HCEC 1CT (cell line): Measurements from ENCODE around the gene ERP27.
A peak's percentile ranks its signal among the peaks of the same experiment; 100 is the strongest.

Source experiments
- DNase-seq: peaks from one replicate; pipeline ENCODE4 v3.0.0-alpha.2; 2017

Gene ERP27

GRCh38 chr12:14934511-14934910, 3.8 kb downstream of the ERP27 start:
- DNase-seq = no peak

GRCh38 chr12:14931791-14932560, 6.4 kb downstream of the ERP27 start:
- no peak for DNase-seq

GRCh38 chr12:14931359-14931758, 7.0 kb downstream of the ERP27 start:
- DNase-seq = no peak

GRCh38 chr12:14930299-14930698, 8.0 kb downstream of the ERP27 start:
- no peak for DNase-seq

GRCh38 chr12:14928931-14929330, 9.4 kb downstream of the ERP27 start:
- DNase-seq = no peak

- no peak for DNase-seq
Measured at GRCh38 chr12:14927267-14927666, 11.1 kb downstream of the ERP27 start.

GRCh38 chr12:14924541-14924940, 13.8 kb downstream of the ERP27 start:
- DNase-seq = no peak

- no peak for DNase-seq
Measured at GRCh38 chr12:14923944-14924343, 14.4 kb downstream of the ERP27 start.

- DNase-seq = no peak
Measured at GRCh38 chr12:14921218-14921617, 17.1 kb downstream of the ERP27 start.

GRCh38 chr12:14920475-14921126, 17.7 kb downstream of the ERP27 start:
- DNase-seq = no peak

GRCh38 chr12:14919455-14919854, 18.9 kb downstream of the ERP27 start:
- no peak for DNase-seq

- DNase-seq = no peak
Measured at GRCh38 chr12:14915736-14916135, 22.6 kb downstream of the ERP27 start.

GRCh38 chr12:14913381-14913781, 25.0 kb downstream of the ERP27 start:
- DNase-seq = no peak

- no peak for DNase-seq
Measured at GRCh38 chr12:14911131-14911530, 27.2 kb downstream of the ERP27 start.

GRCh38 chr12:14910090-14910915, 28.0 kb downstream of the ERP27 start:
- peak; percentile 28 for DNase-seq

- no peak for DNase-seq
Measured at GRCh38 chr12:14907953-14908352, 30.4 kb downstream of the ERP27 start.

- no peak for DNase-seq
Measured at GRCh38 chr12:14906114-14906513, 32.2 kb downstream of the ERP27 start.

GRCh38 chr12:14905269-14906004, 32.9 kb downstream of the ERP27 start:
- no peak for DNase-seq

- DNase-seq = no peak
Measured at GRCh38 chr12:14904854-14905253, 33.5 kb downstream of the ERP27 start.

GRCh38 chr12:14903386-14904098, 34.8 kb downstream of the ERP27 start:
- no peak for DNase-seq

GRCh38 chr12:14902465-14902864, 35.9 kb downstream of the ERP27 start:
- DNase-seq = no peak

GRCh38 chr12:14901228-14901562, 37.1 kb downstream of the ERP27 start:
- DNase-seq = no peak
